SK-N-SH treated with all-trans-retinoic acid at 6 μM for 48 hours (cell line): Measurements from ENCODE around the gene ALDH1L2.

ENCODE experiments used
- ATAC-seq: fragments of 200-7000 bp; cut with Tn5 transposase; 3 replicates; pipeline ENCODE4 v1.9.1; 2020; ENCODE audit warnings: mild to moderate bottlenecking, moderate library complexity
- BACH2 ChIP-seq: fragments of 250-450 bp; sonication (Bioruptor Pico); IDR thresholded peaks from 2 replicates; pipeline ENCODE4 v1.9.0; 2021; ENCODE audit warnings: mild to moderate bottlenecking, borderline replicate concordance
- ESRRG ChIP-seq: fragments of 250-450 bp; sonication (Bioruptor Pico); IDR thresholded peaks from 2 replicates; pipeline ENCODE4 v1.6.1; 2021; ENCODE audit warnings: mild to moderate bottlenecking
- GLIS3 ChIP-seq: fragments of 250-450 bp; sonication (Bioruptor Pico); IDR thresholded peaks from 2 replicates; pipeline ENCODE4 v1.5.0; 2020; ENCODE audit warnings: mild to moderate bottlenecking, moderate library complexity
- ISL1 ChIP-seq: fragments of 250-450 bp; sonication (Bioruptor Pico); IDR thresholded peaks from 2 replicates; pipeline ENCODE4 v2.1.2; 2022; ENCODE audit warnings: mild to moderate bottlenecking, moderate library complexity
- OSR1 ChIP-seq: fragments of 250-450 bp; sonication (Bioruptor Pico); IDR thresholded peaks from 2 replicates; pipeline ENCODE4 v1.8.0; 2022; ENCODE audit warnings: moderate library complexity, mild to moderate bottlenecking, inconsistent platforms
- PPARA ChIP-seq: fragments of 250-450 bp; sonication (Bioruptor Pico); IDR thresholded peaks from 2 replicates; pipeline ENCODE4 v1.5.0; 2020; ENCODE audit warnings: mild to moderate bottlenecking, borderline replicate concordance
- RARB ChIP-seq: fragments of 250-450 bp; sonication (Bioruptor Pico); IDR thresholded peaks from 2 replicates; pipeline ENCODE4 v1.8.0; 2021; ENCODE audit warnings: mild to moderate bottlenecking, moderate library complexity
- SNAI2 ChIP-seq: fragments of 250-450 bp; sonication (Bioruptor Pico); IDR thresholded peaks from 2 replicates; pipeline ENCODE4 v1.5.0; 2020; ENCODE audit warnings: mild to moderate bottlenecking, moderate library complexity
- TCF4 ChIP-seq: fragments of 250-450 bp; sonication (Bioruptor Pico); IDR thresholded peaks from 2 replicates; pipeline ENCODE4 v1.8.0; 2021; ENCODE audit warnings: mild to moderate bottlenecking, moderate library complexity, borderline replicate concordance
- ZC3H10 ChIP-seq: fragments of 250-450 bp; sonication (Bioruptor Pico); IDR thresholded peaks from 2 replicates; pipeline ENCODE4 v1.5.1; 2021; ENCODE audit warnings: mild to moderate bottlenecking, moderate library complexity
- ZFP3 ChIP-seq: fragments of 250-450 bp; sonication (Bioruptor Pico); IDR thresholded peaks from 2 replicates; pipeline ENCODE4 v1.5.0; 2020; ENCODE audit warnings: mild to moderate bottlenecking, moderate library complexity
- ZFP30 ChIP-seq: fragments of 450-650 bp; formaldehyde crosslinking; IDR thresholded peaks from 2 replicates; pipeline ENCODE4 v1.5.0; 2022; ENCODE audit warnings: mild to moderate bottlenecking, moderate library complexity
- ZNF565 ChIP-seq: fragments of 450-650 bp; formaldehyde crosslinking; conservative IDR thresholded peaks from 2 replicates; pipeline ENCODE4 v1.5.0; 2020; ENCODE audit warnings: low read depth, mild to moderate bottlenecking, moderate library complexity
- ZNF70 ChIP-seq: fragments of 450-650 bp; formaldehyde crosslinking; IDR thresholded peaks from 2 replicates; pipeline ENCODE4 v1.5.0; 2020; ENCODE audit warnings: mild to moderate bottlenecking, moderate library complexity
- ZNF8 ChIP-seq: fragments of 450-650 bp; formaldehyde crosslinking; IDR thresholded peaks from 2 replicates; pipeline ENCODE4 v1.5.0; 2020; ENCODE audit warnings: mild to moderate bottlenecking, moderate library complexity
- TF ChIP-seq, protein P1 (sequence below): fragments of 250-450 bp; sonication (Bioruptor Pico); IDR thresholded peaks from 2 replicates; pipeline ENCODE4 v1.5.0; 2020; ENCODE audit warnings: mild to moderate bottlenecking, moderate library complexity
- TF ChIP-seq, protein P2 (sequence below): fragments of 250-450 bp; sonication (Bioruptor Pico); IDR thresholded peaks from 2 replicates; pipeline ENCODE4 v1.5.1; 2020; ENCODE audit warnings: low read depth, mild to moderate bottlenecking, moderate library complexity
- TF ChIP-seq, protein P3 (sequence below): fragments of 250-450 bp; sonication (Bioruptor Pico); IDR thresholded peaks from 2 replicates; pipeline ENCODE4 v1.5.1; 2021; ENCODE audit warnings: mild to moderate bottlenecking, moderate library complexity
- TF ChIP-seq, protein P4 (sequence below): fragments of 250-450 bp; sonication (Bioruptor Pico); IDR thresholded peaks from 2 replicates; pipeline ENCODE4 v1.8.0; 2020; ENCODE audit warnings: mild to moderate bottlenecking, moderate library complexity, borderline replicate concordance

ALDH1L2 gene

DNA sequence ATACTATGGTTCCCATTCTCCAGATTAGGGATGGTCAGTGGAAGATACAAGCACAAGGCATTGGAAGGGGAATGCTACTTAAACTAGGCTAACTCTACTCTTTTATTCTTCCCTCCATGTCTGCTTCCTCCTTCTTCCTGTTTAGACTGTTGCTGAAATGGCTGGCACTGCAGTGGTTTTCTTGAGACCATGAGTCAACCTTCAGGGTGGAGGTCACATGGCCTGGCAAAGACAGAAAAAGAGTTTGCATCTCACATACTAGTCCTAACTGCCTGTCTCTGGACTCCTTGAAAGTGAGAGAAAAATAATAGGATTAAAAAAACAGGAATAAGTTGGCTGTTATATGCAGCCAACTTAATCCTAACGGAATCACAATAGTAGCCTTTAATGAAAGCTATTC is 37.0 kb downstream of the ALDH1L2 start:
- no peak for ATAC-seq
- TF ChIP-seq, protein P1, sequence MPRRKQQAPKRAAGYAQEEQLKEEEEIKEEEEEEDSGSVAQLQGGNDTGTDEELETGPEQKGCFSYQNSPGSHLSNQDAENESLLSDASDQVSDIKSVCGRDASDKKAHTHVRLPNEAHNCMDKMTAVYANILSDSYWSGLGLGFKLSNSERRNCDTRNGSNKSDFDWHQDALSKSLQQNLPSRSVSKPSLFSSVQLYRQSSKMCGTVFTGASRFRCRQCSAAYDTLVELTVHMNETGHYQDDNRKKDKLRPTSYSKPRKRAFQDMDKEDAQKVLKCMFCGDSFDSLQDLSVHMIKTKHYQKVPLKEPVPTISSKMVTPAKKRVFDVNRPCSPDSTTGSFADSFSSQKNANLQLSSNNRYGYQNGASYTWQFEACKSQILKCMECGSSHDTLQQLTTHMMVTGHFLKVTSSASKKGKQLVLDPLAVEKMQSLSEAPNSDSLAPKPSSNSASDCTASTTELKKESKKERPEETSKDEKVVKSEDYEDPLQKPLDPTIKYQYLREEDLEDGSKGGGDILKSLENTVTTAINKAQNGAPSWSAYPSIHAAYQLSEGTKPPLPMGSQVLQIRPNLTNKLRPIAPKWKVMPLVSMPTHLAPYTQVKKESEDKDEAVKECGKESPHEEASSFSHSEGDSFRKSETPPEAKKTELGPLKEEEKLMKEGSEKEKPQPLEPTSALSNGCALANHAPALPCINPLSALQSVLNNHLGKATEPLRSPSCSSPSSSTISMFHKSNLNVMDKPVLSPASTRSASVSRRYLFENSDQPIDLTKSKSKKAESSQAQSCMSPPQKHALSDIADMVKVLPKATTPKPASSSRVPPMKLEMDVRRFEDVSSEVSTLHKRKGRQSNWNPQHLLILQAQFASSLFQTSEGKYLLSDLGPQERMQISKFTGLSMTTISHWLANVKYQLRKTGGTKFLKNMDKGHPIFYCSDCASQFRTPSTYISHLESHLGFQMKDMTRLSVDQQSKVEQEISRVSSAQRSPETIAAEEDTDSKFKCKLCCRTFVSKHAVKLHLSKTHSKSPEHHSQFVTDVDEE (CRISPR knock-in tag), result no peak
- TF ChIP-seq TCF4 (CRISPR knock-in tag) (no peak), OSR1 (no peak), RARB (no peak), SNAI2 (no peak), ZFP3 (no peak), ESRRG (CRISPR knock-in tag) (no peak), ZC3H10 (CRISPR knock-in tag) (no peak), ZNF565 (CRISPR knock-in tag) (no peak), ZNF70 (CRISPR knock-in tag) (no peak), BACH2 (CRISPR knock-in tag) (no peak), ZFP30 (CRISPR knock-in tag) (no peak)
- TF ChIP-seq, protein P2, sequence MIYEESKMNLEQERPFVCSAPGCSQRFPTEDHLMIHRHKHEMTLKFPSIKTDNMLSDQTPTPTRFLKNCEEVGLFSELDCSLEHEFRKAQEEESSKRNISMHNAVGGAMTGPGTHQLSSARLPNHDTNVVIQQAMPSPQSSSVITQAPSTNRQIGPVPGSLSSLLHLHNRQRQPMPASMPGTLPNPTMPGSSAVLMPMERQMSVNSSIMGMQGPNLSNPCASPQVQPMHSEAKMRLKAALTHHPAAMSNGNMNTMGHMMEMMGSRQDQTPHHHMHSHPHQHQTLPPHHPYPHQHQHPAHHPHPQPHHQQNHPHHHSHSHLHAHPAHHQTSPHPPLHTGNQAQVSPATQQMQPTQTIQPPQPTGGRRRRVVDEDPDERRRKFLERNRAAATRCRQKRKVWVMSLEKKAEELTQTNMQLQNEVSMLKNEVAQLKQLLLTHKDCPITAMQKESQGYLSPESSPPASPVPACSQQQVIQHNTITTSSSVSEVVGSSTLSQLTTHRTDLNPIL (CRISPR knock-in tag), result no peak
- TF ChIP-seq, all 23 proteins: peak for 0

DNA sequence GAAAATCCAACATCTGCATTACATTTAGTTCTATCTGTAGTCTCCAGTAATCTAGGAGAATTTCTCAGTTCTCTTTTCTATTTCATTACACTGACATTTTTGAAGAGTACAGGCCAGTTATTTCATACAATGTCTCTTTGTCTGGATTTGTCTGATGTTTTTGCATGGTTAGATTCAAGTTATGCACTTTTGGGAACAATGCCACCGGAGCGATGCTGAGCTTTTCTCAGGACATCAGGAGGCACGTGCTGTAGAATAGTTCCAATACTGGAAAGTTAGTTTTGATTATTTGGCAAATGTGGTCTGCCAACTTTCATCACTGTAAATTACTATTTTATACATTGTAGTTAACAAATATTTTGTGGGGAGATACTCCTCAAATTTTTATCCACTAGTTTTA is 43.1 kb downstream of the ALDH1L2 start:
- TF ChIP-seq RARB (no peak), SNAI2 (no peak)
- TF ChIP-seq, protein P3, sequence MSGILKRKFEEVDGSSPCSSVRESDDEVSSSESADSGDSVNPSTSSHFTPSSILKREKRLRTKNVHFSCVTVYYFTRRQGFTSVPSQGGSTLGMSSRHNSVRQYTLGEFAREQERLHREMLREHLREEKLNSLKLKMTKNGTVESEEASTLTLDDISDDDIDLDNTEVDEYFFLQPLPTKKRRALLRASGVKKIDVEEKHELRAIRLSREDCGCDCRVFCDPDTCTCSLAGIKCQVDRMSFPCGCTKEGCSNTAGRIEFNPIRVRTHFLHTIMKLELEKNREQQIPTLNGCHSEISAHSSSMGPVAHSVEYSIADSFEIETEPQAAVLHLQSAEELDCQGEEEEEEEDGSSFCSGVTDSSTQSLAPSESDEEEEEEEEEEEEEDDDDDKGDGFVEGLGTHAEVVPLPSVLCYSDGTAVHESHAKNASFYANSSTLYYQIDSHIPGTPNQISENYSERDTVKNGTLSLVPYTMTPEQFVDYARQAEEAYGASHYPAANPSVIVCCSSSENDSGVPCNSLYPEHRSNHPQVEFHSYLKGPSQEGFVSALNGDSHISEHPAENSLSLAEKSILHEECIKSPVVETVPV, result no peak
- TF ChIP-seq, all 23 proteins: peak for 0
- no peak for ATAC-seq

DNA sequence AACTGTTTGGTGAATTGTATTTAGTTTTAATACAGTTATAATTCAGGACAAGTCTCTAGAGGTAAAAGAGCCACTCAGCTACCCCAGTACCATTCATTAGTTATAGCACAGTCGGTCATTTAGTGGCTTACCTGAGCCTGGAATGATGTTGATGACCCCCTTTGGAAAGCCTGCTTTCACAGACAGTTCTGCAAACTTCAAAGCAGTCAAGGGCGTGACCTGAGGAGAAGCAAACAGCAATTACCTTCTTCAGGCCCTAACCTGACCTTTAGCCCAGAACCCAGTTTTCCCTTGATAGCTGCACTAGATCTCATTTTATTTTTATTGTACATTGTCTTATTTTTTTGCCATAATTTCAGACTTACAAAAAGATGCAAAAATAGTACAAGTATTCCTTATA is 43.8 kb downstream of the ALDH1L2 start:
- no peak for ATAC-seq
- TF ChIP-seq SNAI2 (no peak), ISL1 (CRISPR knock-in tag) (no peak), ZFP30 (CRISPR knock-in tag) (no peak), ZNF8 (CRISPR knock-in tag) (no peak), PPARA (CRISPR knock-in tag) (no peak), GLIS3 (CRISPR knock-in tag) (no peak)
- TF ChIP-seq, all 23 proteins: peak for 0

DNA sequence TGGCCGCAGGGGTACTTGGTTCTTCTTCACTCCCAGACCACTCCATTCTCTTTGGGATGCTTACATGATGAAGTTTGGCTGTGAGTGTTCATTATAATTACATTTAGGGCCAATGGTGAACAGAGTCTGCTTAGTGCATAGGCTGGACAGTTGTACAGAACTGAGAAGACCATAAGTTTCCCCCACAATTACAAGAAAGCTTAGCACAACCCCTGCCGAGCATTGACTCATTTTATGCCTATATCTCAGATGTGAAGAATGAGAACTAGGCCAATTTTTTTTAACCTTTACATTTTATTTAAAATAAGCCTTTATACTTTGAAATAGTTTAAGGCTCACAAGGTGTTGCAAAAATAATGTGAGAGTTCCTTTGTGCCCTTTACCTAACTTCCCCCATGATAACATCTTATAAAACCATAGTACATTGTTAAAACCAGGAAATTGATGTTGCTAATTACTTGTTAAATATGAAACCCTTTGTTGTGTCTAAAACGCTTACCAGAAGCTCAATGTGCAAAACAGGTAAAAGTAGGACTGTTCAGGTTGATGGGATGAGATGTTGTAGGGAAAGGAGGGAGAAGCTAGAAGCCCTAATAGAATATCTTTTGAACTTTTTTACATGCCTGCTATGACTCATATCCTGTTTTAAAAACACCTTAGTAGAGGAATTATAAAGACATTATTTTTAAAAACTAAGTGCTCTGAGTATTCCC is 47.2 kb downstream of the ALDH1L2 start:
- no peak for ATAC-seq
- TF ChIP-seq ZC3H10 (CRISPR knock-in tag), result no peak
- no peak for TF ChIP-seq ESRRG (CRISPR knock-in tag)
- TF ChIP-seq ISL1 (CRISPR knock-in tag), result no peak

DNA sequence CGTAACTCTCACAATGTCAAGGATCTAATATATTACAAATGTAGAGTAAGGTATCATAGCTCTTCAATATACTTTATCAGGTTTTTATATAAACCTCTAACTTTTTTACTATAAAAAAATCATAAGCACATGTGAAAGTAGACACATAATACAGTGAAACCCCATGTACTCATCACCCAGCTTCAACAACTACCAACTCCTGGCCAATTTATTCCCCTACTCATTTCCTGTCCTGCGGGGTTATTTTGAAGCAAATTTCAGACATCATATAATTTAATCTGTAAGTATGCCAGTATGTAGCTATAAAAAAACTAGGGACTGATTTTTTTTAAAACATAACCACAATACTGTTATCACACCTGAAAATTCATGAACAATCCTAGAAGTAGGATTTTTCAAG is 50.4 kb downstream of the ALDH1L2 start:
- ATAC-seq, result no peak
- TF ChIP-seq SNAI2, result no peak
- no peak for TF ChIP-seq BACH2 (CRISPR knock-in tag)
- TF ChIP-seq PPARA (CRISPR knock-in tag), result no peak
- no peak for TF ChIP-seq OSR1
- TF ChIP-seq, protein P3, result no peak
- TF ChIP-seq, protein P4, sequence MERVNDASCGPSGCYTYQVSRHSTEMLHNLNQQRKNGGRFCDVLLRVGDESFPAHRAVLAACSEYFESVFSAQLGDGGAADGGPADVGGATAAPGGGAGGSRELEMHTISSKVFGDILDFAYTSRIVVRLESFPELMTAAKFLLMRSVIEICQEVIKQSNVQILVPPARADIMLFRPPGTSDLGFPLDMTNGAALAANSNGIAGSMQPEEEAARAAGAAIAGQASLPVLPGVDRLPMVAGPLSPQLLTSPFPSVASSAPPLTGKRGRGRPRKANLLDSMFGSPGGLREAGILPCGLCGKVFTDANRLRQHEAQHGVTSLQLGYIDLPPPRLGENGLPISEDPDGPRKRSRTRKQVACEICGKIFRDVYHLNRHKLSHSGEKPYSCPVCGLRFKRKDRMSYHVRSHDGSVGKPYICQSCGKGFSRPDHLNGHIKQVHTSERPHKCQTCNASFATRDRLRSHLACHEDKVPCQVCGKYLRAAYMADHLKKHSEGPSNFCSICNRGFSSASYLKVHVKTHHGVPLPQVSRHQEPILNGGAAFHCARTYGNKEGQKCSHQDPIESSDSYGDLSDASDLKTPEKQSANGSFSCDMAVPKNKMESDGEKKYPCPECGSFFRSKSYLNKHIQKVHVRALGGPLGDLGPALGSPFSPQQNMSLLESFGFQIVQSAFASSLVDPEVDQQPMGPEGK (CRISPR knock-in tag), result no peak
- TF ChIP-seq ZNF70 (CRISPR knock-in tag), result no peak
- TF ChIP-seq ZFP30 (CRISPR knock-in tag), result no peak
- TF ChIP-seq ZFP3, result no peak
- TF ChIP-seq ISL1 (CRISPR knock-in tag), result no peak
- no peak for TF ChIP-seq ZC3H10 (CRISPR knock-in tag)
- TF ChIP-seq, protein P2 (CRISPR knock-in tag), result no peak
- no peak for TF ChIP-seq RARB
- no peak for TF ChIP-seq ESRRG (CRISPR knock-in tag)
- TF ChIP-seq ZNF8 (CRISPR knock-in tag), result no peak
- no peak for TF ChIP-seq GLIS3 (CRISPR knock-in tag)
